SK-N-SH (cell line): ENCODE data around the gene SLFNL1. TPM values are rescaled to one million over a fixed set of nuclear protein-coding genes. Genes with fewer than 3 reads are reported as not detected.

Source experiments
- CTCF ChIA-PET: fragments of 300-600, 350-600 bp; formaldehyde crosslinking; extraction: SDS; loops from one replicate; lab custom pipeline; 2021; lab: Yijun Ruan, JAX
- POLR2A ChIA-PET: fragments of 350-600 bp; sonication (Branson Sonifier 250); formaldehyde crosslinking; extraction: SDS; loops from one replicate; lab custom pipeline; 2020; ENCODE audit warnings: antibody characterized with exemption, inconsistent platforms; lab: Yijun Ruan, JAX
- DNase-seq: peaks from one replicate; pipeline ENCODE4 v3.0.0; 2012
- H2AFZ ChIP-seq: fragments of 200-600 bp; sonication (generic); 2 replicates; pipeline ENCODE4 v1.8.1; 2016; ENCODE audit warnings: antibody characterized with exemption, mild to moderate bottlenecking, low read depth
- H3F3A ChIP-seq: fragments of 200-600 bp; sonication (generic); replicated peaks from 2 replicates; pipeline ENCODE3; 2016; ENCODE audit warnings: antibody characterized with exemption, mild to moderate bottlenecking; ENCODE audit not compliant: insufficient read depth
- H3K27ac ChIP-seq, 2 experiments: fragments of 200-500 bp in 1 of 2; fragments of 200-600 bp in 1 of 2; sonication (Bioruptor generic) in 1 of 2; sonication (generic), shearing (Covaris generic) in 1 of 2; 2 replicates each; pipeline versions ENCODE4 v1.5.1 to v1.6.1; 2014 to 2016; ENCODE audit warnings: low read depth in 2 of 2, inconsistent platforms in 1 of 2, low read length in 1 of 2, mild to moderate bottlenecking in 1 of 2, mixed read lengths in 1 of 2
- H3K27me3 ChIP-seq: fragments of 200-600 bp; sonication (generic), shearing (Covaris generic); 2 replicates; pipeline ENCODE4 v1.6.1; 2016; ENCODE audit warnings: mixed run types; ENCODE audit not compliant: insufficient read depth
- H3K36me3 ChIP-seq, 2 experiments: fragments of 200-500 bp in 1 of 2; fragments of 200-600 bp in 1 of 2; sonication (Bioruptor generic) in 1 of 2; sonication (generic) in 1 of 2; replicated peaks in 1 of 2; 2 replicates each; pipeline versions ENCODE3 to v1.5.1; 2014 to 2016; ENCODE audit warnings: low read length in 1 of 2, mild to moderate bottlenecking in 1 of 2; ENCODE audit not compliant: insufficient read depth in 2 of 2, control insufficient read depth in 1 of 2
- H3K4me1 ChIP-seq, 2 experiments: fragments of 200-500 bp in 1 of 2; fragments of 200-600 bp in 1 of 2; sonication (Bioruptor generic) in 1 of 2; sonication (generic), shearing (Covaris generic) in 1 of 2; 2 replicates each; pipeline versions ENCODE4 v1.5.1 to v1.6.1; 2014 to 2016; ENCODE audit warnings: low read depth in 1 of 2, low read length in 1 of 2, mixed run types in 1 of 2; ENCODE audit not compliant: insufficient read depth in 2 of 2, control insufficient read depth in 1 of 2
- H3K4me2 ChIP-seq: fragments of 200-600 bp; sonication (generic), shearing (Covaris generic); 2 replicates; pipeline ENCODE4 v1.6.1; 2017; ENCODE audit warnings: mixed run types
- H3K4me3 ChIP-seq, 2 experiments: fragments of 200-500 bp in 1 of 2; fragments of 200-600 bp in 1 of 2; sonication (Bioruptor generic) in 1 of 2; sonication (generic), shearing (Covaris generic) in 1 of 2; 2 replicates each; pipeline versions ENCODE4 v1.5.1 to v1.8.1; 2014 to 2016; ENCODE audit warnings: low read depth in 2 of 2, inconsistent platforms in 1 of 2, low read length in 1 of 2, mild to moderate bottlenecking in 1 of 2, mixed read lengths in 1 of 2, moderate library complexity in 1 of 2
- H3K79me2 ChIP-seq: fragments of 200-600 bp; sonication (generic); 2 replicates; pipeline ENCODE4 v1.8.1; 2017; ENCODE audit warnings: mild to moderate bottlenecking; ENCODE audit not compliant: insufficient read depth
- H3K9ac ChIP-seq: fragments of 200-600 bp; sonication (generic); 2 replicates; pipeline ENCODE4 v1.6.1; 2017; ENCODE audit warnings: mixed run types
- H3K9me2 ChIP-seq: fragments of 200-600 bp; sonication (generic); 2 replicates; pipeline ENCODE4 v1.6.1; 2017; ENCODE audit warnings: mixed run types
- H3K9me3 ChIP-seq: fragments of 200-600 bp; sonication (generic); 2 replicates; pipeline ENCODE4 v1.6.1; 2017; ENCODE audit warnings: mixed run types, mild to moderate bottlenecking, moderate library complexity
- H4K20me1 ChIP-seq: fragments of 200-600 bp; sonication (generic); 2 replicates; pipeline ENCODE4 v1.6.1; 2017; ENCODE audit warnings: mild to moderate bottlenecking, mixed run types; ENCODE audit not compliant: insufficient read depth
- ELF1 ChIP-seq: IDR thresholded peaks from 2 replicates; pipeline ENCODE4 v1.4.0; 2012
- FOSL2 ChIP-seq: IDR thresholded peaks from 2 replicates; pipeline ENCODE4 v1.4.0; 2012; ENCODE audit warnings: low read depth, mild to moderate bottlenecking, moderate library complexity, borderline replicate concordance
- GABPA ChIP-seq: IDR thresholded peaks from 2 replicates; pipeline ENCODE4 v1.4.0; 2012; ENCODE audit warnings: low read depth, mild to moderate bottlenecking
- MEF2A ChIP-seq: IDR thresholded peaks from 2 replicates; pipeline ENCODE4 v1.4.0; 2012; ENCODE audit warnings: low read depth, borderline replicate concordance
- MXI1 ChIP-seq: IDR thresholded peaks from 2 replicates; pipeline ENCODE4 v1.6.1; 2012; ENCODE audit warnings: mild to moderate bottlenecking, low read depth, low read length, improper control_type of control experiment
- NRF1 ChIP-seq: IDR thresholded peaks from 2 replicates; pipeline ENCODE4 v1.6.1; 2012; ENCODE audit warnings: low read depth, mild to moderate bottlenecking, low read length
- RCOR1 ChIP-seq: fragments of 150-350 bp; IDR thresholded peaks from 2 replicates; pipeline ENCODE4 v1.6.1; 2017; ENCODE audit warnings: antibody characterized with exemption, low read length
- SMC3 ChIP-seq: IDR thresholded peaks from 2 replicates; pipeline ENCODE4 v1.6.1; 2012; ENCODE audit warnings: low read depth, low read length, improper control_type of control experiment
- TAF1 ChIP-seq: IDR thresholded peaks from 2 replicates; pipeline ENCODE4 v1.6.1; 2012; ENCODE audit warnings: low read depth, mild to moderate bottlenecking, low read length, moderate library complexity, borderline replicate concordance
- ZBTB33 ChIP-seq: IDR thresholded peaks from 2 replicates; pipeline ENCODE4 v1.4.0; 2012; ENCODE audit warnings: low read depth, borderline replicate concordance
- WGBS: methylation state at CpG from one replicate; pipeline ENCODE4 v1.1.6; 2017; ENCODE audit warnings: low lambda C conversion rate; 5-methylcytosine and 5-hydroxymethylcytosine counted together
- polyA plus RNA-seq, 3 experiments: library from polyadenylated mRNA; depleted of rRNA; stranded (reverse); fragments of >200 nt; gene quantifications; 2 replicates each; pipeline ENCODE4 v1.2.3, GENCODE V29; 2012
- TF ChIP-seq, protein P1 (sequence below): IDR thresholded peaks from 2 replicates; pipeline ENCODE4 v1.4.0; 2012; ENCODE audit warnings: low read depth, borderline replicate concordance
- TF ChIP-seq, protein P2 (sequence below): IDR thresholded peaks from 2 replicates; pipeline ENCODE4 v1.6.1; 2012; ENCODE audit warnings: mild to moderate bottlenecking, low read depth, low read length, moderate library complexity
- TF ChIP-seq, protein P3 (sequence below): fragments of 200-600 bp; sonication (generic); IDR thresholded peaks from 2 replicates; pipeline ENCODE4 v1.6.1; 2017; ENCODE audit warnings: antibody characterized with exemption, mild to moderate bottlenecking, moderate library complexity

The SLFNL1 gene
- polyA plus RNA-seq, 1 of the 3 experiments (the other 2 are of a cell fraction), result 0.26 TPM

GRCh38 chr1:40979241-40980067 is 42.1 kb downstream of the SLFNL1 start, which contains the start of gene CTPS1 (continued):
- TF ChIP-seq, protein P1, sequence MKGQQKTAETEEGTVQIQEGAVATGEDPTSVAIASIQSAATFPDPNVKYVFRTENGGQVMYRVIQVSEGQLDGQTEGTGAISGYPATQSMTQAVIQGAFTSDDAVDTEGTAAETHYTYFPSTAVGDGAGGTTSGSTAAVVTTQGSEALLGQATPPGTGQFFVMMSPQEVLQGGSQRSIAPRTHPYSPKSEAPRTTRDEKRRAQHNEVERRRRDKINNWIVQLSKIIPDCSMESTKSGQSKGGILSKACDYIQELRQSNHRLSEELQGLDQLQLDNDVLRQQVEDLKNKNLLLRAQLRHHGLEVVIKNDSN, result no peak
- TF ChIP-seq, all 33 proteins: peak for 10

DNA sequence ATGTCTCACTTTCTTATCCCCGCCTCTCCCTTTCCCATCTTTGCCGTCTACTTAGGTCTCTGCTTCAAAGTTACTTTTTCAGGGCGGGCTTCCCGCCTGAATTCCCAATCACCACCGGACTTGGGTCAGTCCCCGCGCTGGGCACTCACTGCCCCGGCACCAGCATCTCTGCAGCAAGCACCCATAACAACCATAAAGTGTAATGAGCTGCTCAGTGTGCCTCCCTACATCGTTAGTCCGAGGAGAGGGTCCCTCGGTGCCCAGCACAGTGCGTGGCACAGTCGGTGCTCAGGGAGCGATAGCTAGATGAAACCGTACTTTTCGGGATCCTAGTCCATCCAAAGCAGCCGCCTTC is 42.7 kb downstream of the SLFNL1 start:
- ChIA-PET CTCF (interaction anchor here (0.6 to 3.4 kb wide), 3 partner anchors 25 to 713 kb away, joined by 3 to 16 read pairs (median 3); no protein-coding TSS in a partner anchor), POLR2A (interaction anchor here (0.9 to 2.3 kb wide), 4 partner anchors 16 to 117 kb away, joined by 3 to 14 read pairs (median 3); partner anchors contain the start of gene CITED4)
- Histone ChIP-seq H3K4me3 (peak overlapping the region; percentile 73 to 74), H3K9ac (peak overlapping the region; percentile 87), H3K9me3 (no peaks in the 10 kb centered on the region), H3K27ac (peak overlapping the region; percentile 87 to 94), H3K79me2 (peaks cover 39% of the 10 kb centered on the region), H3K36me3 (peaks cover 3 to 7% of the 10 kb centered on the region in 2 experiments), H3K4me2 (peak overlapping the region; percentile 94), H3K9me2 (no peaks in the 10 kb centered on the region), H3K4me1 (peaks cover 23 to 29% of the 10 kb centered on the region in 2 experiments), H4K20me1 (peaks cover 30% of the 10 kb centered on the region), H3K27me3 (no peaks in the 10 kb centered on the region), H2AFZ (peak overlapping the region; percentile 85), H3F3A (peaks cover 41% of the 10 kb centered on the region)
- no peak for TF ChIP-seq MEF2A
- TF ChIP-seq TAF1, result no peak
- DNase-seq, result no peak
- WGBS, result 71% methylated on average over 15 of the region's 17 CpGs

DNA sequence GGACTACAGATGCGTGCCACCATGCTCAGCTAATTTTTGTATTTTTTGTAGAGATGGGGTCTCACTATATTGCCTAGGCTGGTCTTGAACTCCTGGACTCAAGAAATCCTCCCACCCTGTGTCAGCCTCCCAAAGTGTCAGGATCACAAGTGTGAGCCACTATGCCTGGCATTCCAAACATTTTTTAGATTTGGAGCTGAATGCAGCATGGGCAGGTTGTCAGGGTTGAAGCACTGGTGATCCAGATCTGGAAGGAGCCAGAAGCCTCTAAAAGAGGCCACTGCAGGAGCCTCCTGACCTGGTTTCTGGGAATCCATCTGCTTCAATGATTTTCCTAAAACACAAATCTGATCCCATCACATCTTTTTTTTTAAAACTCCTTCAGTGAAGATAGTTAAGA is 43.8 kb downstream of the SLFNL1 start:
- H3K27me3 ChIP-seq, result no peaks in the 10 kb centered on the region
- H3K4me2 ChIP-seq, result no peak overlapping the region
- H3K36me3 ChIP-seq, result no peaks in the 10 kb centered on the region
- no peaks in the 10 kb centered on the region for H3K9me2 ChIP-seq
- no peak overlapping the region for H2AFZ ChIP-seq
- POLR2A ChIA-PET, result no interaction called here
- peak overlapping the region in 1 of 2 experiments; percentile 71; a peak in 2 of 4 replicates for H3K27ac ChIP-seq
- H3K4me1 ChIP-seq, result peaks cover 18 to 23% of the 10 kb centered on the region in 2 experiments
- CTCF ChIA-PET, result interaction anchor here (0.7 kb wide), 1 partner anchor 29 kb away, joined by 3 read pairs; no protein-coding TSS in a partner anchor
- DNase-seq, result no peak
- peaks cover 27% of the 10 kb centered on the region for H3K79me2 ChIP-seq
- WGBS, result 88% methylated on average over 1 of the region's 1 CpG
- no peaks in the 10 kb centered on the region for H3K9me3 ChIP-seq
- no peak overlapping the region for H3K9ac ChIP-seq
- peaks cover 19% of the 10 kb centered on the region for H4K20me1 ChIP-seq
- H3K4me3 ChIP-seq, result no peak overlapping the region
- H3F3A ChIP-seq, result peaks cover 35% of the 10 kb centered on the region
- TF ChIP-seq FOSL2 (no peak), SMC3 (no peak), MEF2A (no peak), NRF1 (no peak), MXI1 (no peak), RCOR1 (no peak), GABPA (no peak), ELF1 (no peak), ZBTB33 (no peak)
- TF ChIP-seq, protein P2, sequence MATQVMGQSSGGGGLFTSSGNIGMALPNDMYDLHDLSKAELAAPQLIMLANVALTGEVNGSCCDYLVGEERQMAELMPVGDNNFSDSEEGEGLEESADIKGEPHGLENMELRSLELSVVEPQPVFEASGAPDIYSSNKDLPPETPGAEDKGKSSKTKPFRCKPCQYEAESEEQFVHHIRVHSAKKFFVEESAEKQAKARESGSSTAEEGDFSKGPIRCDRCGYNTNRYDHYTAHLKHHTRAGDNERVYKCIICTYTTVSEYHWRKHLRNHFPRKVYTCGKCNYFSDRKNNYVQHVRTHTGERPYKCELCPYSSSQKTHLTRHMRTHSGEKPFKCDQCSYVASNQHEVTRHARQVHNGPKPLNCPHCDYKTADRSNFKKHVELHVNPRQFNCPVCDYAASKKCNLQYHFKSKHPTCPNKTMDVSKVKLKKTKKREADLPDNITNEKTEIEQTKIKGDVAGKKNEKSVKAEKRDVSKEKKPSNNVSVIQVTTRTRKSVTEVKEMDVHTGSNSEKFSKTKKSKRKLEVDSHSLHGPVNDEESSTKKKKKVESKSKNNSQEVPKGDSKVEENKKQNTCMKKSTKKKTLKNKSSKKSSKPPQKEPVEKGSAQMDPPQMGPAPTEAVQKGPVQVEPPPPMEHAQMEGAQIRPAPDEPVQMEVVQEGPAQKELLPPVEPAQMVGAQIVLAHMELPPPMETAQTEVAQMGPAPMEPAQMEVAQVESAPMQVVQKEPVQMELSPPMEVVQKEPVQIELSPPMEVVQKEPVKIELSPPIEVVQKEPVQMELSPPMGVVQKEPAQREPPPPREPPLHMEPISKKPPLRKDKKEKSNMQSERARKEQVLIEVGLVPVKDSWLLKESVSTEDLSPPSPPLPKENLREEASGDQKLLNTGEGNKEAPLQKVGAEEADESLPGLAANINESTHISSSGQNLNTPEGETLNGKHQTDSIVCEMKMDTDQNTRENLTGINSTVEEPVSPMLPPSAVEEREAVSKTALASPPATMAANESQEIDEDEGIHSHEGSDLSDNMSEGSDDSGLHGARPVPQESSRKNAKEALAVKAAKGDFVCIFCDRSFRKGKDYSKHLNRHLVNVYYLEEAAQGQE, result no peak
- TF ChIP-seq, protein P3, sequence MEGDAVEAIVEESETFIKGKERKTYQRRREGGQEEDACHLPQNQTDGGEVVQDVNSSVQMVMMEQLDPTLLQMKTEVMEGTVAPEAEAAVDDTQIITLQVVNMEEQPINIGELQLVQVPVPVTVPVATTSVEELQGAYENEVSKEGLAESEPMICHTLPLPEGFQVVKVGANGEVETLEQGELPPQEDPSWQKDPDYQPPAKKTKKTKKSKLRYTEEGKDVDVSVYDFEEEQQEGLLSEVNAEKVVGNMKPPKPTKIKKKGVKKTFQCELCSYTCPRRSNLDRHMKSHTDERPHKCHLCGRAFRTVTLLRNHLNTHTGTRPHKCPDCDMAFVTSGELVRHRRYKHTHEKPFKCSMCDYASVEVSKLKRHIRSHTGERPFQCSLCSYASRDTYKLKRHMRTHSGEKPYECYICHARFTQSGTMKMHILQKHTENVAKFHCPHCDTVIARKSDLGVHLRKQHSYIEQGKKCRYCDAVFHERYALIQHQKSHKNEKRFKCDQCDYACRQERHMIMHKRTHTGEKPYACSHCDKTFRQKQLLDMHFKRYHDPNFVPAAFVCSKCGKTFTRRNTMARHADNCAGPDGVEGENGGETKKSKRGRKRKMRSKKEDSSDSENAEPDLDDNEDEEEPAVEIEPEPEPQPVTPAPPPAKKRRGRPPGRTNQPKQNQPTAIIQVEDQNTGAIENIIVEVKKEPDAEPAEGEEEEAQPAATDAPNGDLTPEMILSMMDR, result no peak
